OCI-LY1 (cell line): ENCODE results near the gene LOC128125822.

ENCODE experiments used
- H2AFZ ChIP-seq: fragments of 200-600 bp; sonication (generic), shearing (Covaris generic); 2 replicates; pipeline ENCODE4 v1.6.0; 2014; ENCODE audit warnings: antibody characterized with exemption, mild to moderate bottlenecking, low read length
- H3F3A ChIP-seq: fragments of 200-600 bp; sonication (generic), shearing (Covaris generic); 2 replicates; pipeline ENCODE4 v1.6.0; 2014; ENCODE audit warnings: mild to moderate bottlenecking, antibody characterized with exemption, low read length, moderate library complexity; ENCODE audit not compliant: insufficient read depth
- H3K27ac ChIP-seq: fragments of 200-600 bp; sonication (generic); 2 replicates; pipeline ENCODE4 v1.5.1; 2014; ENCODE audit warnings: low read length, mixed run types, mild to moderate bottlenecking, low read depth; ENCODE audit not compliant: poor library complexity, severe bottlenecking
- H3K27me3 ChIP-seq: fragments of 200-600 bp; sonication (generic); 2 replicates; pipeline ENCODE4 v1.6.0; 2014; ENCODE audit warnings: antibody characterized with exemption, mild to moderate bottlenecking, low read length, moderate library complexity; ENCODE audit not compliant: insufficient read depth
- H3K36me3 ChIP-seq: fragments of 200-600 bp; sonication (generic); 2 replicates; pipeline ENCODE4 v1.6.1; 2014; ENCODE audit warnings: mild to moderate bottlenecking, antibody characterized with exemption, low read length, moderate library complexity, mixed read lengths; ENCODE audit not compliant: insufficient read depth
- H3K4me1 ChIP-seq: fragments of 200-600 bp; sonication (generic); 2 replicates; pipeline ENCODE4 v1.5.1; 2014; ENCODE audit warnings: mild to moderate bottlenecking, low read length, moderate library complexity; ENCODE audit not compliant: insufficient read depth, severe bottlenecking
- H3K4me2 ChIP-seq: fragments of 200-600 bp; sonication (generic), shearing (Covaris generic); 2 replicates; pipeline ENCODE4 v1.6.1; 2014; ENCODE audit warnings: low read length
- H3K4me3 ChIP-seq: fragments of 200-600 bp; sonication (generic); 2 replicates; pipeline ENCODE4 v1.5.1; 2014; ENCODE audit warnings: low read length, low read depth, mild to moderate bottlenecking, mixed read lengths; ENCODE audit not compliant: poor library complexity, severe bottlenecking
- H3K79me2 ChIP-seq: fragments of 200-600 bp; shearing (Covaris generic); 2 replicates; pipeline ENCODE4 v1.6.1; 2016; ENCODE audit warnings: mixed run types, low read length, mixed read lengths; ENCODE audit not compliant: insufficient read depth
- H3K9ac ChIP-seq: fragments of 200-600 bp; sonication (generic), shearing (Covaris generic); 2 replicates; pipeline ENCODE4 v1.6.1; 2014; ENCODE audit warnings: mild to moderate bottlenecking, low read length, mixed read lengths
- H3K9me2 ChIP-seq: fragments of 200-600 bp; sonication (generic), shearing (Covaris generic); 2 replicates; pipeline ENCODE4 v1.6.1; 2014; ENCODE audit warnings: low read depth, mild to moderate bottlenecking, low read length, mixed read lengths
- H3K9me3 ChIP-seq: fragments of 200-600 bp; shearing (Covaris generic); 2 replicates; pipeline ENCODE4 v1.6.1; 2014; ENCODE audit warnings: low read length, mixed read lengths
- H4K20me1 ChIP-seq: fragments of 200-600 bp; sonication (generic), shearing (Covaris generic); 2 replicates; pipeline ENCODE4 v1.6.0; 2016; ENCODE audit warnings: mild to moderate bottlenecking, low read length; ENCODE audit not compliant: insufficient read depth
- EZH2 ChIP-seq: fragments of 200-600 bp; sonication (generic), shearing (Covaris generic); IDR thresholded peaks from 2 replicates; pipeline ENCODE4 v1.8.0; 2017; ENCODE audit warnings: borderline replicate concordance, mixed run types, mild to moderate bottlenecking, antibody characterized with exemption, low read length, moderate library complexity, mixed read lengths
- TF ChIP-seq, protein P1 (sequence below): fragments of 200-600 bp; sonication (generic), shearing (Covaris generic); IDR thresholded peaks from 2 replicates; pipeline ENCODE4 v1.5.1; 2017; ENCODE audit warnings: mild to moderate bottlenecking, antibody characterized with exemption, low read length, moderate library complexity, mixed read lengths

The LOC128125822 gene

GRCh38 chr6:63580704-63580961 lies 8.4 kb downstream of the LOC128125822 start:
- H3K9me2 ChIP-seq = no peaks in the 10 kb centered on the region
- no peak overlapping the region for H3K9ac ChIP-seq
- peaks cover 67% of the 10 kb centered on the region for H3K36me3 ChIP-seq
- no peaks in the 10 kb centered on the region for H3K9me3 ChIP-seq
- no peak for TF ChIP-seq EZH2
- TF ChIP-seq, protein P1, sequence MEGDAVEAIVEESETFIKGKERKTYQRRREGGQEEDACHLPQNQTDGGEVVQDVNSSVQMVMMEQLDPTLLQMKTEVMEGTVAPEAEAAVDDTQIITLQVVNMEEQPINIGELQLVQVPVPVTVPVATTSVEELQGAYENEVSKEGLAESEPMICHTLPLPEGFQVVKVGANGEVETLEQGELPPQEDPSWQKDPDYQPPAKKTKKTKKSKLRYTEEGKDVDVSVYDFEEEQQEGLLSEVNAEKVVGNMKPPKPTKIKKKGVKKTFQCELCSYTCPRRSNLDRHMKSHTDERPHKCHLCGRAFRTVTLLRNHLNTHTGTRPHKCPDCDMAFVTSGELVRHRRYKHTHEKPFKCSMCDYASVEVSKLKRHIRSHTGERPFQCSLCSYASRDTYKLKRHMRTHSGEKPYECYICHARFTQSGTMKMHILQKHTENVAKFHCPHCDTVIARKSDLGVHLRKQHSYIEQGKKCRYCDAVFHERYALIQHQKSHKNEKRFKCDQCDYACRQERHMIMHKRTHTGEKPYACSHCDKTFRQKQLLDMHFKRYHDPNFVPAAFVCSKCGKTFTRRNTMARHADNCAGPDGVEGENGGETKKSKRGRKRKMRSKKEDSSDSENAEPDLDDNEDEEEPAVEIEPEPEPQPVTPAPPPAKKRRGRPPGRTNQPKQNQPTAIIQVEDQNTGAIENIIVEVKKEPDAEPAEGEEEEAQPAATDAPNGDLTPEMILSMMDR = no peak
- H3K4me2 ChIP-seq = no peak overlapping the region
- H3K4me3 ChIP-seq = no peak overlapping the region
- no peaks in the 10 kb centered on the region for H3F3A ChIP-seq
- no peaks in the 10 kb centered on the region for H3K4me1 ChIP-seq
- no peaks in the 10 kb centered on the region for H3K27me3 ChIP-seq
- H3K79me2 ChIP-seq = peaks cover 12% of the 10 kb centered on the region
- no peak overlapping the region for H2AFZ ChIP-seq
- no peaks in the 10 kb centered on the region for H4K20me1 ChIP-seq
- H3K27ac ChIP-seq = no peak overlapping the region

GRCh38 chr6:63581355-63582013 lies 9.2 kb downstream of the LOC128125822 start:
- Histone ChIP-seq H3K36me3 (peaks cover 62% of the 10 kb centered on the region), H3K4me2 (no peak overlapping the region), H3K27ac (no peak overlapping the region), H3K27me3 (no peaks in the 10 kb centered on the region), H3K4me1 (no peaks in the 10 kb centered on the region), H3K4me3 (no peak overlapping the region), H4K20me1 (no peaks in the 10 kb centered on the region), H3K9me3 (no peaks in the 10 kb centered on the region), H3K9ac (no peak overlapping the region), H2AFZ (no peak overlapping the region), H3K9me2 (no peaks in the 10 kb centered on the region), H3F3A (no peaks in the 10 kb centered on the region), H3K79me2 (peaks cover 3% of the 10 kb centered on the region; the same call in 1 of the 2 replicates)
- TF ChIP-seq, protein P1 = no peak
- TF ChIP-seq EZH2 = no peak

- Histone ChIP-seq H3F3A (no peaks in the 10 kb centered on the region), H3K36me3 (peaks cover 51% of the 10 kb centered on the region), H3K4me2 (no peak overlapping the region), H3K27me3 (no peaks in the 10 kb centered on the region), H3K4me1 (no peaks in the 10 kb centered on the region), H3K4me3 (no peak overlapping the region), H3K9me3 (no peaks in the 10 kb centered on the region), H3K9me2 (no peaks in the 10 kb centered on the region), H3K27ac (no peak overlapping the region), H3K9ac (no peak overlapping the region), H3K79me2 (no peaks in the 10 kb centered on the region), H4K20me1 (no peaks in the 10 kb centered on the region), H2AFZ (no peak overlapping the region)
- no peak for TF ChIP-seq EZH2
- TF ChIP-seq, protein P1 = no peak
Observed at GRCh38 chr6:63582579-63583231, 10.4 kb downstream of the LOC128125822 start.
